HG02759 (cell line): Measurements from ENCODE around the gene MGAT3.

Source experiments
- ATAC-seq: cut with Tn5 transposase; IDR thresholded peaks from one replicate; pipeline ENCODE4 v1.9.1; 2021; ENCODE audit warnings: mild to moderate bottlenecking, moderate library complexity; ENCODE audit not compliant: unreplicated experiment

MGAT3 gene

DNA sequence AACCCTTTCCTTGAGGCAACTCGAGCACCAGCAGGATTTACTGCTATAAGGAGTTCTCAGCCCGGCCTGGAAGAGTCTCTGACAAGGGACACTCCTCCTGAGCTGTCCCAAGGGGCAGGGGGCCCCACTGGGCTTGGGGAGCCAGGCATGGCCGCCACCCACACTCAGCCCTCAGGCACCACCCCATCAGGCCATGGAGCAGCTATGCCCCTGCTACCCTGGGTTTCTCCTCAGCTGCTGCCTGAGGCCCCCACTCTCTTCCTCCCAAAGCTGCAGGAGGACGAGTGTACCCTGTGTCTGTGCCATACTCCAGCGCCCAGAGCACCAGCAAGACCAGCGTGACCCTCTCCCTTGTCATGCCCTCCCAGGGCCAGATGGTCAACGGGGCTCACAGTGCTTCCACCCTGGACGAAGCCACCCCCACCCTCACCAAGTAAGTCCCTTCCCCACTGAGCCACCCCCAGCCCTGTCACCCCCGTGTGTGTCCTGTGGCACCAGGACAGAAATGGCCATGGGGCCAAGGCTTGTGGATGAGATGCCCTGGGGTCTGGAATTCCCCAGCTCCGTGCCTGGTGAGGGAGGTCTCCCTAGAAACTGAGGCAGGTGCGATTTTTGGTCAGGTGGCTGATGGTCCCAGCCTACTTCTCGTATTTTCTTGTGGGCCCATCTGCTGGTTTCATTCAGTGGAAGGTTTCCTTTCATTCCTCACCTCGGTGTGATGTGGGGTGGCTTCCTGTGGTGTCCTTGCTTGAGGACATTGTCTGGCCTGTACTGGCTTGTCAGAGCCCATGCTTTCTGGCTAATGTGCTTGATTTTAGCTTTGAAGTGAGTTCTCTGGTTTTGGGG is 28.8 kb upstream of the MGAT3 start:
- ATAC-seq, result no peak

DNA sequence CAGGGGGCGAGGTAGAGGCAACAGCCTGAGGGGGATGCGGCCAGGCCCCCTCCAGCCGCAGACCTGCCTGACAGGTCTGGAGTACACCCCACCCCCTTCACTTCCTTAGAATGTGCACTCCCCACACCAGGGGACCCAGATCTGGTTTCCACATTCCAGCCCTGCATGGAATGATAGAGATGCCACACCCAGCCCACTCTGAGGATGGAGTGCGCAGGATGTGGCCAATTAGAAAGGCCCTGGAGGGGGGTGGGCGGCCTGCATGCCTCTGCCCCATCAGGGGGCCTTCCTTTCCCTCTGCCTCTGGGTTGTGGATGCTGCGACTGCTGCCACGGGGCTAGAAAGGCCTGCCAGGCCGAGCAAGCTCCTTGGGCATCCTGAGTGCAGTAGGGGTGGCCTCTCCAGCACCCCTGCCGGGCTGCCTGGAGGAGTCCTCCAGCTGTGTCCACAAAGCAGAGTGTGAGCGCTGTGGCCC is 28.2 kb upstream of the MGAT3 start:
- no peak for ATAC-seq

- ATAC-seq, result no peak
Observed at GRCh38 chr22:39429186-39429585, 27.6 kb upstream of the MGAT3 start.

- no peak for ATAC-seq
Observed at GRCh38 chr22:39429916-39430575, 26.8 kb upstream of the MGAT3 start.

DNA sequence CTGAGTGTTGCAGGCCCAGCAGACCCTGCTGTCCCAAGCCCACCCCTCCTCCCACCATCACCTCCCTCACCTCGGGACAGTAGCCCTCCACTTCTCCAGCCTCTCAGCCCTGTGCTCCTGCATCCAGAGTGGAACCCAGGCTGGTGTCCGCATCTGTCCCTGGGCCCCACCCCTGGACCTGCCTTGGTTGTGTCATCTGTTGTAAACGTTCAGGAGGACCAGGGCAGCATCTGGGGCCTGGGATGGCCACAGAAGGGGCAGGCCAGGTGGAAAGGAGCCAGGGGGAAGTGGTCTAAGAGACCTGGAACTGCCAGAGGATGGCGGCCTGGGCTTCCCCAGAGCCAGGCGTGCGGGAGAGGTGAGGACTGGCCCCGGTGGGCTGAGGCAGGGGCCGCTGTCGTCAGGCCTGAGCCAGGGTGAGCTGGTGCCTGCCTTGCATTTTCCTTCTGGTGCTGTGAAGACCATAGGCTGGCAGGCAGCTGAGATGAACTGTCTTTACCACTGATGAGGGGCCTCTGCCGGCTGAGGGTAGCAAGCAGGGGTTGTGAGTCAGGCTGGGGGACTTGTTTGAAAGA is 26.1 kb upstream of the MGAT3 start:
- ATAC-seq, result no peak

DNA sequence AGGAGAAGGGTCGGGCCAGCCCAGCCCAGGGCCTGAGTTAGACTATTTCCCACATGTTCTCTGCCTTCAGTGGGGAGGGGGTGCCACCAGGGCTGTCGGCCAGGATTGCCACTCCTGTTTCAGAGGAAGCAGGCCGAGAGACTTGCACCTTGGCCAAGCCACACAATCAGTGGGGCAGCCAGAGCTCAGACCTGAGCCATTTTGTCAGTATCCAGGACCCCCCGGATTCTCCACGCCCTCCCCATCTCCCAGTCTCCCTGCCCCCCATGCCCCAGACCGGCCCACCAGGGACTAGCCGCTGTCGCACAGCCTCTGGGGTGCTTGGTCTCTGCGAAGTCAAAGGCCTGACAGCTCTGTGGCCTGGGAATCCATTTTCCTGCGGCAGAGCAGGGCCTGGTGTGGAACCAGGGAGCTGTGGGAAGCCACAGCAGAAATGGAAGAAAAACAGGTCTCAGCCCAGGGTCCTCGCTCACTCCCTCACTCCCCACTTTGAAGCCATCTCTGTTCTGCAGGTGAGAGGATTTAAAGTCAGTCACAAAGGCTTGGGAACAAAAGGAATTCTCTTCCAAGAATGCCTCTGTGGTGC is 25.5 kb upstream of the MGAT3 start:
- no peak for ATAC-seq

GRCh38 chr22:39431821-39432251 is 25.0 kb upstream of the MGAT3 start:
- ATAC-seq, result no peak

- ATAC-seq, result no peak
Observed at GRCh38 chr22:39432361-39432811, 24.4 kb upstream of the MGAT3 start.

GRCh38 chr22:39433476-39434242 is 23.2 kb upstream of the MGAT3 start:
- no peak for ATAC-seq

DNA sequence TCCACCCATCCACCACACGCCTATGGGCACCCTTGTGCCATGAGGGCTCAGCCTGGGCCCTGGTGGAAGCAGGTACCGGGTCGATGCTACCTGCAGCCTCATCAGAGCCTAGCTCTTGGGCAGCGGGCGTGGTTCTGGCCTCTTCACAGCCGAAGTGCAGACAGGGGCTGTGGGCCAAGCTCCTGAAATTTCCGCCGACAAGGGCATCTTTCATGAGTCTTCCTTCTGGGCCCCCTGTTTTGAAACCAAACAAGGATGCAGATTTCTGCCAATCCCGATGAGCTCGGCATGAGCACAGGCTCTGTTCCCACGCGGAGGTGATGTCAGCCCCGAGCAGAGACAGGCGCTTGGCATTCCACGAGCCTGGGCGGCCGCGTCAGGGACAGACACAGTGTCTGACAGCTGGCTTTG is 22.6 kb upstream of the MGAT3 start:
- no peak for ATAC-seq

- ATAC-seq, result no peak
Observed at GRCh38 chr22:39434721-39435120, 22.1 kb upstream of the MGAT3 start.

DNA sequence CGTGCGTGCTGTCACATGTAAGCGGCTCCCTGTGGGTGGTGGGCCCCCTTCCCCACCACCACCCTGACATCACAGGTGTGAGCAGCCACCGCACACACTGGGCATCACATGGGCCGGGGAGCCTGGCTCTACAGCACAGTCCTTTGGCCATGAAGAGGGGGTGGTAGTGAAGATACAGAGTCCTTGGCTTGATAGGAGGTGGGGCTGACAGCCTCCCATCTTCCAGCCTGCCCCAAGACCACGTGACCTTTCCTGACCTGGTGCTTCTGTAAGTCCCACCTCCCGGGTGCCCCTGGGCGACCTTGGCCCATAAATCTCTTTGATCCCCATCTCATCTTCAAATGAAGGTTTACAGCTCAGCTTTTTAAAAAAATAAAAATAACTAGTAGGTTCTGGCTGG is 21.2 kb upstream of the MGAT3 start:
- no peak for ATAC-seq

GRCh38 chr22:39437791-39438704 is 18.8 kb upstream of the MGAT3 start:
- ATAC-seq, result no peak

- no peak for ATAC-seq
Observed at GRCh38 chr22:39439170-39439569, 17.6 kb upstream of the MGAT3 start.

DNA sequence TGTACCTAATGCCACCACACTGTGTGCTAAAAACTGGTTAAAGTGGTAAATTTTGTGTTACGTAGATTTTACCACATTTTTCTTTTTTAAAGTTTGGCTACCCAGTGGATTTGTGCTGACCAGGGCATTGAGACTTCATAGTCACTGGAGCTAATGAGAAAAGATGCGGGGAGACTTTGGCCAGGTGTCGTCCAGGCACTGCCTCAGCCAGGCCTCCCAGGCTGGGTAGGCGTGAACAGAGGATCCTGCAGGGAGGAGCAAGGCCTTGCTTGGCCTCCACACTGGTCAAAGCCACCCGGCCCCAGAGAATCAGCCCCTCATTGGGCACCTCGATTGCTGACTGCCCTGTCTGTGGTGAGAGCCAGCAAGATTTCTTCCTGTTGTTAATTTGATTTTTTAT is 13.4 kb upstream of the MGAT3 start:
- no peak for ATAC-seq

- ATAC-seq, result no peak
Observed at GRCh38 chr22:39444247-39444800, 12.5 kb upstream of the MGAT3 start.

GRCh38 chr22:39444937-39445465 is 11.8 kb upstream of the MGAT3 start:
- no peak for ATAC-seq

GRCh38 chr22:39445678-39446077 is 11.1 kb upstream of the MGAT3 start:
- ATAC-seq, result no peak

GRCh38 chr22:39446239-39446721 is 10.5 kb upstream of the MGAT3 start:
- peak; percentile 33 for ATAC-seq
